ENCODE results near the gene ERBB4. TPM values are rescaled to one million over a fixed set of nuclear protein-coding genes. Genes with fewer than 3 reads are reported as not detected.

Gene ERBB4
- total RNA-seq, 2 experiments from 2014 or later = not detected

DNA sequence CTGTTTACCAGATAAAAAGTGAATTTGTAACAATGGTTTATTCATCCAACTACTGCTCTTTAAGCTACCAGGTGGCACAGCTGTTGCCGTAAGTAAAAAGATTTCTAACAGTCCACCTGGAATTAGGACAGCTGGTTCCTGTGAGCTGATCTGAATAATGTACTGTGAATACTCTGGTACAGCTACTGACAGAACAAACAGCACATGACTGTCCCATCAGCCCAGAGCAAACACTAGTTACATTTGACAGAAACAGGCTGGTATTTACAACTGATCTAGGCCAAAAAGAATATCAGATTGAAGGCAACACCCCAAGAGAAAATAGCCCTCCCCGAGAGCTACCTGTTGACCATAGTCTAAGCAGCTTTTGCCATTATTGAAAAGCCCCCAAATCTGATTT is 1141.8 kb downstream of the ERBB4 start:
- TF ChIP-seq, protein P1, sequence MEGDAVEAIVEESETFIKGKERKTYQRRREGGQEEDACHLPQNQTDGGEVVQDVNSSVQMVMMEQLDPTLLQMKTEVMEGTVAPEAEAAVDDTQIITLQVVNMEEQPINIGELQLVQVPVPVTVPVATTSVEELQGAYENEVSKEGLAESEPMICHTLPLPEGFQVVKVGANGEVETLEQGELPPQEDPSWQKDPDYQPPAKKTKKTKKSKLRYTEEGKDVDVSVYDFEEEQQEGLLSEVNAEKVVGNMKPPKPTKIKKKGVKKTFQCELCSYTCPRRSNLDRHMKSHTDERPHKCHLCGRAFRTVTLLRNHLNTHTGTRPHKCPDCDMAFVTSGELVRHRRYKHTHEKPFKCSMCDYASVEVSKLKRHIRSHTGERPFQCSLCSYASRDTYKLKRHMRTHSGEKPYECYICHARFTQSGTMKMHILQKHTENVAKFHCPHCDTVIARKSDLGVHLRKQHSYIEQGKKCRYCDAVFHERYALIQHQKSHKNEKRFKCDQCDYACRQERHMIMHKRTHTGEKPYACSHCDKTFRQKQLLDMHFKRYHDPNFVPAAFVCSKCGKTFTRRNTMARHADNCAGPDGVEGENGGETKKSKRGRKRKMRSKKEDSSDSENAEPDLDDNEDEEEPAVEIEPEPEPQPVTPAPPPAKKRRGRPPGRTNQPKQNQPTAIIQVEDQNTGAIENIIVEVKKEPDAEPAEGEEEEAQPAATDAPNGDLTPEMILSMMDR (IDR thresholded peaks at IDR 0.05) = no peak
- CTCF ChIA-PET = no interaction called here
- intact Hi-C loops (cut with DNase I, micrococcal nuclease) = no loop called here
- Histone ChIP-seq H3K4me1 (ENCODE audit: insufficient read depth, low read length) (no peaks in the 10 kb centered on the region), H3K27ac (ENCODE audit: low read depth in 1 of 2, low read length in 2 of 2) (no peak overlapping the region), H3K4me3 (ENCODE audit: low read length) (no peak overlapping the region), H3K9me3 (ENCODE audit: control insufficient read depth in 1 of 2, insufficient read depth in 1 of 2, low read length in 2 of 2) (peaks cover 0 to 6% of the 10 kb centered on the region in 2 experiments), H3K36me3 (ENCODE audit: insufficient read depth, low read length) (no peaks in the 10 kb centered on the region), H3K27me3 (ENCODE audit: control insufficient read depth in 1 of 2, insufficient read depth in 2 of 2, low read length in 2 of 2) (no peaks in the 10 kb centered on the region)
- H3K9me3 Mint-ChIP-seq = no peaks in the 10 kb centered on the region
- H3K36me3 Mint-ChIP-seq (ENCODE audit: low read depth) = no peaks in the 10 kb centered on the region
- H3K27ac Mint-ChIP-seq = no peak overlapping the region
- H3K27me3 Mint-ChIP-seq = no peaks in the 10 kb centered on the region
- ATAC-seq (ENCODE audit: poor library complexity) (no peak), DNase-seq (no peak)
- no peaks in the 10 kb centered on the region for H3K4me1 Mint-ChIP-seq (ENCODE audit: low read depth)
- POLR2A ChIA-PET = no interaction called here
- no peak overlapping the region for H3K4me3 Mint-ChIP-seq

DNA sequence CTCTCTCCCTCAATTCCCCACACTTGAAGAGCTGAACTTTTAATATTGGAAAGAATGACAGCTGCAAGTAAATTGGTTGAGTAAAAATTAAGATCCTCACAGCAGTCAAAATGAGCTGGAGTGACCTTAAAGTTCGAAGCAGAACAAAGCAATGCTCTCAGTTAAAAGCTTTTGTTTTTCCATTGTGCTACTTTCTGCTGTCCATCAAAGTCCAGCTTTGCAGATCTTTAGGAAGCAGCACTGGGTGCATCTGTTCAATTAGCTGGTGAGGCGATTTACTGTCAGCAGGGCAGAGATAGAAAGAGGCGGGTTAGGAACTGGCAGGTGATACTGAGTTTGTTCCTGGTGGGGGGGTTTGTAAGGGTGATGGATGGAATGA is 1147.4 kb downstream of the ERBB4 start:
- Mint-ChIP-seq H3K4me1 (ENCODE audit: low read depth) (no peaks in the 10 kb centered on the region), H3K27ac (no peak overlapping the region), H3K27me3 (no peaks in the 10 kb centered on the region), H3K9me3 (peaks cover 3% of the 10 kb centered on the region), H3K36me3 (ENCODE audit: low read depth) (no peaks in the 10 kb centered on the region), H3K4me3 (no peak overlapping the region)
- CTCF ChIA-PET = no interaction called here
- TF ChIP-seq, protein P1 (IDR thresholded peaks at IDR 0.05) = no peak
- POLR2A ChIA-PET = no interaction called here
- peaks cover 0 to 6% of the 10 kb centered on the region in 2 experiments for H3K9me3 ChIP-seq (ENCODE audit: control insufficient read depth in 1 of 2, insufficient read depth in 1 of 2, low read length in 2 of 2)
- H3K36me3 ChIP-seq (ENCODE audit: insufficient read depth, low read length) = no peaks in the 10 kb centered on the region
- intact Hi-C loops (cut with DNase I, micrococcal nuclease) = no loop called here
- no peak overlapping the region for H3K27ac ChIP-seq (ENCODE audit: low read depth in 1 of 2, low read length in 2 of 2)
- DNase-seq (no peak), ATAC-seq (ENCODE audit: poor library complexity) (no peak)
- H3K4me1 ChIP-seq (ENCODE audit: insufficient read depth, low read length) = no peaks in the 10 kb centered on the region
- no peak overlapping the region for H3K4me3 ChIP-seq (ENCODE audit: low read length)
- H3K27me3 ChIP-seq (ENCODE audit: control insufficient read depth in 1 of 2, insufficient read depth in 2 of 2, low read length in 2 of 2) = no peaks in the 10 kb centered on the region

DNA sequence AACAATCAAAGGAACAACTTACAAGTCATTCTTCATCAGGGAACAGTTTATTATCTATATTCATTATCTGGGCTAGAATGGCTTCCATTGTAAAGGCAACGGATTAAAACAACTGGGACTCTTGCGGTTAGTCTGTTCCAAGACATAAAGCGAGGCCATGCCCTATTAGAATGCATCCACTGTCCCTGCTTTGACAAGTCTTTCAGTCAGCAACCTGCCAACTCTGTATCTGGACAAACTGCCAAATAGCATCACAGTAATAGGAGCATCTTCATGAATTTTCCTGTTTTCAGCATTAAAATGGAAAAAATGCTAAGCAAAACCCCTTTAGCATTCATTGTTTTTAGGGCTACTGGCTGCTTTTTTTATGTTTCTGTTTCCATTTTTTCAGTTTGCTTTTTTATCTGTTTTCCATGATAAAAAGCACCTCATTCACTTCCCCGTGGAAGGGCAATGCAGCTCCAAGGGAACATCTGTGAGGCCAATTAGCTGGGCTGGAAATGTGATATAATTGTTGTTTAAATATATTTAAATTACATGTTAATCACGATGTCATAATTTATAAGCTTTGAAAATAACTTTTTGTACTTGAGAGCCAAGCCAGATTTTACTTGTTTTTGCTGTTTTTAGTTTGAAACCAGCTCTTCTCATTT is 1147.9 kb downstream of the ERBB4 start:
- Histone ChIP-seq H3K4me3 (ENCODE audit: low read length) (no peak overlapping the region), H3K9me3 (ENCODE audit: control insufficient read depth in 1 of 2, insufficient read depth in 1 of 2, low read length in 2 of 2) (peaks cover 0 to 6% of the 10 kb centered on the region in 2 experiments), H3K27ac (ENCODE audit: low read depth in 1 of 2, low read length in 2 of 2) (no peak overlapping the region), H3K4me1 (ENCODE audit: insufficient read depth, low read length) (no peaks in the 10 kb centered on the region), H3K36me3 (ENCODE audit: insufficient read depth, low read length) (no peaks in the 10 kb centered on the region), H3K27me3 (ENCODE audit: control insufficient read depth in 1 of 2, insufficient read depth in 2 of 2, low read length in 2 of 2) (no peaks in the 10 kb centered on the region)
- Mint-ChIP-seq H3K36me3 (ENCODE audit: low read depth) (no peaks in the 10 kb centered on the region), H3K27me3 (no peaks in the 10 kb centered on the region), H3K4me1 (ENCODE audit: low read depth) (no peaks in the 10 kb centered on the region), H3K4me3 (no peak overlapping the region), H3K9me3 (peaks cover 3% of the 10 kb centered on the region), H3K27ac (no peak overlapping the region)
- TF ChIP-seq, protein P1 (IDR thresholded peaks at IDR 0.05) = no peak
- ChIA-PET CTCF (no interaction called here), POLR2A (no interaction called here)
- intact Hi-C loops (cut with DNase I, micrococcal nuclease) = no loop called here
- ATAC-seq (ENCODE audit: poor library complexity) = no peak
- DNase-seq = no peak

Measured in CD4-positive, alpha-beta T cell (primary cell).